CD14-positive monocyte (primary cell): ENCODE data around the gene CACNA1B. TPM values are rescaled to one million over a fixed set of nuclear protein-coding genes. Genes with fewer than 3 reads are reported as not detected.

Experiments
- DNase-seq, 3 donors: peaks; one replicate each; pipeline ENCODE4 v3.0.0-alpha.2; 2011 to 2022
- H2AFZ ChIP-seq: 2 replicates; pipeline ENCODE4 v1.6.0; 2012; ENCODE audit warnings: mild to moderate bottlenecking, low read depth, low read length, inconsistent platforms; ENCODE audit not compliant: insufficient read depth, poor library complexity, severe bottlenecking
- H3K27ac ChIP-seq, 2 donors: 1 replicate in 1 of 2; 2 replicates in 1 of 2; pipeline ENCODE4 v1.5.1; 2012 to 2013; ENCODE audit warnings: low read length in 2 of 2, control low read depth in 1 of 2, inconsistent platforms in 1 of 2, low read depth in 1 of 2, mild to moderate bottlenecking in 1 of 2
- H3K27me3 ChIP-seq, 2 donors: one replicate each; pipeline versions ENCODE4 v1.6.0 to v1.6.1; 2011 to 2013; ENCODE audit warnings: low read length in 2 of 2; ENCODE audit not compliant: control insufficient read depth in 2 of 2, insufficient read depth in 2 of 2
- H3K36me3 ChIP-seq, 2 donors: replicated peaks in 1 of 2; 1 replicate in 1 of 2; 2 replicates in 1 of 2; pipeline versions ENCODE4 v1.5.1 to v1.6.1; 2012 to 2013; ENCODE audit warnings: low read length in 2 of 2, control low read depth in 1 of 2, inconsistent platforms in 1 of 2, mild to moderate bottlenecking in 1 of 2; ENCODE audit not compliant: insufficient read depth in 2 of 2, control insufficient read depth in 1 of 2
- H3K4me1 ChIP-seq, 2 donors: 1 replicate in 1 of 2; 2 replicates in 1 of 2; pipeline versions ENCODE4 v1.5.1 to v1.6.1; 2012 to 2013; ENCODE audit warnings: low read length in 2 of 2, control low read depth in 1 of 2, inconsistent platforms in 1 of 2, mild to moderate bottlenecking in 1 of 2, moderate library complexity in 1 of 2; ENCODE audit not compliant: insufficient read depth in 2 of 2, control insufficient read depth in 1 of 2
- H3K4me2 ChIP-seq: replicated peaks from 2 replicates; pipeline ENCODE3; 2012; ENCODE audit warnings: low read length, moderate library complexity, mild to moderate bottlenecking; ENCODE audit not compliant: poor library complexity, severe bottlenecking; ENCODE audit errors: extremely low read depth
- H3K4me3 ChIP-seq, 3 experiments: fragments of 200-600 bp in 1 of 3; sonication (generic) in 1 of 3; replicated peaks in 1 of 3; 1 replicate in 2 of 3; 2 replicates in 1 of 3; pipeline ENCODE4 v1.5.1; 2011 to 2013; ENCODE audit warnings: low read length in 3 of 3, mild to moderate bottlenecking in 3 of 3, control low read depth in 2 of 3, low read depth in 2 of 3, inconsistent platforms in 1 of 3, moderate library complexity in 1 of 3
- H3K79me2 ChIP-seq: 2 replicates; pipeline ENCODE4 v1.6.0; 2012; ENCODE audit warnings: mild to moderate bottlenecking, control low read depth, inconsistent platforms, low read length, moderate library complexity; ENCODE audit not compliant: insufficient read depth
- H3K9ac ChIP-seq: 2 replicates; pipeline ENCODE4 v1.6.0; 2017; ENCODE audit warnings: low read length, mild to moderate bottlenecking; ENCODE audit not compliant: insufficient read depth, poor library complexity, severe bottlenecking
- H3K9me3 ChIP-seq, 2 donors: replicated peaks in 1 of 2; 1 replicate in 1 of 2; 2 replicates in 1 of 2; pipeline versions ENCODE4 v1.5.1 to v1.6.1; 2012 to 2013; ENCODE audit warnings: low read length in 2 of 2, control low read depth in 1 of 2; ENCODE audit not compliant: control insufficient read depth in 1 of 2, insufficient read depth in 1 of 2
- H4K20me1 ChIP-seq: 2 replicates; pipeline ENCODE4 v1.6.0; 2012; ENCODE audit warnings: mild to moderate bottlenecking, low read length, control low read depth, moderate library complexity; ENCODE audit not compliant: insufficient read depth
- H3K27ac Mint-ChIP-seq, 7 donors: one replicate each; pipeline ENCODE4 v1.8.0; 2020; ENCODE audit warnings: mild to moderate bottlenecking in 7 of 7, mixed read lengths in 7 of 7, moderate library complexity in 6 of 7, inconsistent platforms in 2 of 7
- H3K27me3 Mint-ChIP-seq, 3 donors: one replicate each; pipeline ENCODE4 v1.8.0; 2021 to 2022; ENCODE audit warnings: low read depth in 3 of 3, mild to moderate bottlenecking in 3 of 3, mixed read lengths in 3 of 3, moderate library complexity in 3 of 3, inconsistent platforms in 1 of 3
- H3K36me3 Mint-ChIP-seq, 2 donors: one replicate each; pipeline ENCODE4 v1.8.0; 2020; ENCODE audit warnings: mixed read lengths in 2 of 2, inconsistent platforms in 1 of 2, mild to moderate bottlenecking in 1 of 2
- H3K4me1 Mint-ChIP-seq: one replicate; pipeline ENCODE4 v1.8.0; 2020; ENCODE audit warnings: mild to moderate bottlenecking, mixed read lengths
- H3K4me3 Mint-ChIP-seq, 2 donors: one replicate each; pipeline ENCODE4 v1.8.0; 2020; ENCODE audit warnings: mild to moderate bottlenecking in 2 of 2, mixed read lengths in 2 of 2, moderate library complexity in 1 of 2
- H3K9me3 Mint-ChIP-seq, 7 donors: one replicate each; pipeline ENCODE4 v1.8.0; 2020 to 2022; ENCODE audit warnings: mixed read lengths in 7 of 7, mild to moderate bottlenecking in 6 of 7, moderate library complexity in 6 of 7, inconsistent platforms in 2 of 7
- WGBS: methylation state at CpG from one replicate; pipeline ENCODE4 v1.1.5; 2013; ENCODE audit warnings: missing lambda C conversion rate; ENCODE audit not compliant: insufficient coverage; 5-methylcytosine and 5-hydroxymethylcytosine counted together
- intact Hi-C, 2 donors: fragments of 100-400 bp; cut with micrococcal nuclease; formaldehyde crosslinking; loops; one replicate each; pipeline versions ENCODE4 v1.15.0 to v1.15.1; 2023
- polyA plus RNA-seq, 3 donors: library from polyadenylated mRNA; depleted of rRNA in 1 of 3; unstranded in 2 of 3; stranded (reverse) in 1 of 3; fragments of 300-500 nt in 2 of 3; fragments of >200 nt in 1 of 3; fragmentation: Illumina TruSeq in 2 of 3; gene quantifications; 1 replicate in 2 of 3; 2 replicates in 1 of 3; pipeline ENCODE4 v1.2.3, GENCODE V29; 2012 to 2021
- TF ChIP-seq, protein P1 (sequence below): fragments of 200-600 bp; IDR thresholded peaks from one replicate; pipeline ENCODE4 v1.8.0; 2022; ENCODE audit warnings: antibody characterized with exemption, mild to moderate bottlenecking

CACNA1B gene
- polyA plus RNA-seq, 3 donors: not detected

- H3K27ac Mint-ChIP-seq: no peak overlapping the region
- Histone ChIP-seq H3K27ac (no peak overlapping the region), H3K4me3 (no peak overlapping the region), H3K9ac (no peak overlapping the region), H3K9me3 (peaks cover 14 to 20% of the 10 kb centered on the region in 2 donors), H3K36me3 (no peaks in the 10 kb centered on the region), H3K4me1 (no peaks in the 10 kb centered on the region), H3K79me2 (no peaks in the 10 kb centered on the region), H2AFZ (no peak overlapping the region), H3K4me2 (no peak overlapping the region), H3K27me3 (no peaks in the 10 kb centered on the region), H4K20me1 (no peaks in the 10 kb centered on the region)
- no peak overlapping the region for H3K4me3 Mint-ChIP-seq
- DNase-seq: no peak
- WGBS: 79% methylated on average over 4 of the region's 5 CpGs
- peaks cover 0 to 3% (median 0%) of the 10 kb centered on the region in 3 donors for H3K27me3 Mint-ChIP-seq
- TF ChIP-seq, protein P1, sequence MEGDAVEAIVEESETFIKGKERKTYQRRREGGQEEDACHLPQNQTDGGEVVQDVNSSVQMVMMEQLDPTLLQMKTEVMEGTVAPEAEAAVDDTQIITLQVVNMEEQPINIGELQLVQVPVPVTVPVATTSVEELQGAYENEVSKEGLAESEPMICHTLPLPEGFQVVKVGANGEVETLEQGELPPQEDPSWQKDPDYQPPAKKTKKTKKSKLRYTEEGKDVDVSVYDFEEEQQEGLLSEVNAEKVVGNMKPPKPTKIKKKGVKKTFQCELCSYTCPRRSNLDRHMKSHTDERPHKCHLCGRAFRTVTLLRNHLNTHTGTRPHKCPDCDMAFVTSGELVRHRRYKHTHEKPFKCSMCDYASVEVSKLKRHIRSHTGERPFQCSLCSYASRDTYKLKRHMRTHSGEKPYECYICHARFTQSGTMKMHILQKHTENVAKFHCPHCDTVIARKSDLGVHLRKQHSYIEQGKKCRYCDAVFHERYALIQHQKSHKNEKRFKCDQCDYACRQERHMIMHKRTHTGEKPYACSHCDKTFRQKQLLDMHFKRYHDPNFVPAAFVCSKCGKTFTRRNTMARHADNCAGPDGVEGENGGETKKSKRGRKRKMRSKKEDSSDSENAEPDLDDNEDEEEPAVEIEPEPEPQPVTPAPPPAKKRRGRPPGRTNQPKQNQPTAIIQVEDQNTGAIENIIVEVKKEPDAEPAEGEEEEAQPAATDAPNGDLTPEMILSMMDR: no peak
- no peaks in the 10 kb centered on the region for H3K36me3 Mint-ChIP-seq
- no peaks in the 10 kb centered on the region for H3K4me1 Mint-ChIP-seq
- peaks cover 12 to 30% (median 19%) of the 10 kb centered on the region in 7 donors for H3K9me3 Mint-ChIP-seq
- intact Hi-C loops: no loop called here
Observed at GRCh38 chr9:138080979-138081378, 203.4 kb downstream of the CACNA1B start.

- Histone ChIP-seq H3K27me3 (no peaks in the 10 kb centered on the region), H3K79me2 (no peaks in the 10 kb centered on the region), H3K4me1 (no peaks in the 10 kb centered on the region), H3K9ac (no peak overlapping the region), H4K20me1 (no peaks in the 10 kb centered on the region), H3K4me3 (no peak overlapping the region), H3K9me3 (peaks cover 20 to 24% of the 10 kb centered on the region in 2 donors), H3K27ac (no peak overlapping the region), H3K36me3 (no peaks in the 10 kb centered on the region), H3K4me2 (no peak overlapping the region), H2AFZ (no peak overlapping the region)
- 82% methylated on average over 9 of the region's 9 CpGs for WGBS
- H3K4me1 Mint-ChIP-seq: no peaks in the 10 kb centered on the region
- H3K4me3 Mint-ChIP-seq: no peak overlapping the region
- no peaks in the 10 kb centered on the region for H3K36me3 Mint-ChIP-seq
- intact Hi-C loops: no loop called here
- DNase-seq: no peak
- TF ChIP-seq, protein P1: no peak
- H3K27me3 Mint-ChIP-seq: peaks cover 0 to 6% (median 3%) of the 10 kb centered on the region in 3 donors
- H3K27ac Mint-ChIP-seq: no peak overlapping the region
- H3K9me3 Mint-ChIP-seq: peaks cover 17 to 41% (median 35%) of the 10 kb centered on the region in 7 donors
Observed at GRCh38 chr9:138082918-138083636, 205.5 kb downstream of the CACNA1B start.
